Activated CD4-positive, alpha-beta T cell treated with anti-CD3 and anti-CD28 coated beads, Interleukin-2, amount 10 ng/mL, durations not matched to agents 24 days and 14 days (primary cell): ENCODE data around the gene IGSF8. TPM values are rescaled to one million over a fixed set of nuclear protein-coding genes. Genes with fewer than 3 reads are reported as not detected.

ENCODE experiments used
- DNase-seq: peaks from one replicate; pipeline ENCODE4 v3.0.0; 2022
- H3K27ac Mint-ChIP-seq: one replicate; pipeline ENCODE4 v1.8.0; 2022; ENCODE audit warnings: mild to moderate bottlenecking, mixed read lengths
- H3K27me3 Mint-ChIP-seq: one replicate; pipeline ENCODE4 v1.8.0; 2022; ENCODE audit warnings: mixed read lengths
- H3K36me3 Mint-ChIP-seq: one replicate; pipeline ENCODE4 v1.8.0; 2022; ENCODE audit warnings: low read depth, mild to moderate bottlenecking, mixed read lengths
- H3K4me1 Mint-ChIP-seq: one replicate; pipeline ENCODE4 v1.8.0; 2021; ENCODE audit warnings: mixed read lengths
- H3K4me3 Mint-ChIP-seq: one replicate; pipeline ENCODE4 v1.8.0; 2022; ENCODE audit warnings: mild to moderate bottlenecking, moderate library complexity, mixed read lengths
- H3K9me3 Mint-ChIP-seq: one replicate; pipeline ENCODE4 v1.8.0; 2021; ENCODE audit warnings: mixed read lengths
- intact Hi-C: fragments of 100-400 bp; cut with micrococcal nuclease; formaldehyde crosslinking; loops from one replicate; pipeline ENCODE4 v1.15.1; 2023
- total RNA-seq: library from RNA; stranded (reverse); gene quantifications from 2 replicates; pipeline ENCODE4 v1.2.3, GENCODE V29; 2022

Gene IGSF8
- total RNA-seq: 25.3 and 26.7 TPM in 2 replicates

GRCh38 chr1:160097911-160098851 is at the start of gene IGSF8:
Gene IGSF8, minus strand, starts transcription at chr1:160098619. Its CDS starts 147 bp downstream, at chr1:160098472.
- Mint-ChIP-seq H3K9me3 (no peaks in the 10 kb centered on the region), H3K27ac (peak within 1 kb of the TSS; percentile 79), H3K27me3 (no peaks in the 10 kb centered on the region), H3K4me1 (peaks cover 37% of the 10 kb centered on the region), H3K4me3 (peak within 1 kb of the TSS; percentile 89), H3K36me3 (peaks cover 2% of the 10 kb centered on the region)
- DNase-seq: peak; percentile 96
- intact Hi-C loops: loop anchor here (1.0 to 2.0 kb wide), 4 partner anchors 67 to 187 kb away; partner anchors contain the start of genes PEA15, PEX19 and PIGM

- no peaks in the 10 kb centered on the region for H3K9me3 Mint-ChIP-seq
- no peak overlapping the region for H3K4me3 Mint-ChIP-seq
- no peak for DNase-seq
- H3K4me1 Mint-ChIP-seq: no peaks in the 10 kb centered on the region
- H3K36me3 Mint-ChIP-seq: no peaks in the 10 kb centered on the region
- no peak overlapping the region for H3K27ac Mint-ChIP-seq
- peaks cover 27% of the 10 kb centered on the region for H3K27me3 Mint-ChIP-seq
- intact Hi-C loops: no loop called here
Observed at GRCh38 chr1:160148121-160148520, 49.7 kb upstream of the IGSF8 start.

- H3K27me3 Mint-ChIP-seq: peaks cover 23% of the 10 kb centered on the region
- H3K4me1 Mint-ChIP-seq: no peaks in the 10 kb centered on the region
- no peak overlapping the region for H3K4me3 Mint-ChIP-seq
Observed at GRCh38 chr1:160146107-160146506, 47.7 kb upstream of the IGSF8 start.

GRCh38 chr1:160144921-160145320 is 46.5 kb upstream of the IGSF8 start:
- no peak for DNase-seq
- no peaks in the 10 kb centered on the region for H3K36me3 Mint-ChIP-seq
- intact Hi-C loops: no loop called here
- H3K27ac Mint-ChIP-seq: no peak overlapping the region
- no peak overlapping the region for H3K4me3 Mint-ChIP-seq
- H3K27me3 Mint-ChIP-seq: peaks cover 23% of the 10 kb centered on the region
- H3K9me3 Mint-ChIP-seq: no peaks in the 10 kb centered on the region
- H3K4me1 Mint-ChIP-seq: no peaks in the 10 kb centered on the region

More at GRCh38 chr1:160146107-160146506, 47.7 kb upstream of the IGSF8 start:
- no peak overlapping the region for H3K27ac Mint-ChIP-seq
- no peaks in the 10 kb centered on the region for H3K36me3 Mint-ChIP-seq
- no peak for DNase-seq
- no peaks in the 10 kb centered on the region for H3K9me3 Mint-ChIP-seq
- intact Hi-C loops: no loop called here

- intact Hi-C loops: no loop called here
- no peak for DNase-seq
- Mint-ChIP-seq H3K36me3 (no peaks in the 10 kb centered on the region), H3K27me3 (peaks cover 17% of the 10 kb centered on the region), H3K27ac (no peak overlapping the region), H3K4me1 (no peaks in the 10 kb centered on the region), H3K9me3 (no peaks in the 10 kb centered on the region), H3K4me3 (no peak overlapping the region)
Observed at GRCh38 chr1:160143695-160144094, 45.3 kb upstream of the IGSF8 start.

GRCh38 chr1:160139840-160140239 is 41.4 kb upstream of the IGSF8 start:
- DNase-seq: no peak
- intact Hi-C loops: no loop called here
- Mint-ChIP-seq H3K36me3 (no peaks in the 10 kb centered on the region), H3K4me1 (no peaks in the 10 kb centered on the region), H3K9me3 (no peaks in the 10 kb centered on the region), H3K4me3 (no peak overlapping the region), H3K27me3 (peaks cover 8% of the 10 kb centered on the region), H3K27ac (no peak overlapping the region)

- Mint-ChIP-seq H3K36me3 (no peaks in the 10 kb centered on the region), H3K9me3 (no peaks in the 10 kb centered on the region), H3K4me3 (no peak overlapping the region), H3K4me1 (no peaks in the 10 kb centered on the region), H3K27ac (no peak overlapping the region), H3K27me3 (peaks cover 7% of the 10 kb centered on the region)
- DNase-seq: no peak
- intact Hi-C loops: no loop called here
Observed at GRCh38 chr1:160137216-160137862, 38.9 kb upstream of the IGSF8 start.

- no peak for DNase-seq
- H3K4me3 Mint-ChIP-seq: no peak overlapping the region
- no peak overlapping the region for H3K27ac Mint-ChIP-seq
- H3K9me3 Mint-ChIP-seq: no peaks in the 10 kb centered on the region
- no peaks in the 10 kb centered on the region for H3K4me1 Mint-ChIP-seq
- intact Hi-C loops: no loop called here
- H3K27me3 Mint-ChIP-seq: peaks cover 12% of the 10 kb centered on the region
- H3K36me3 Mint-ChIP-seq: no peaks in the 10 kb centered on the region
Observed at GRCh38 chr1:160136926-160137200, 38.4 kb upstream of the IGSF8 start.

- Mint-ChIP-seq H3K27me3 (peaks cover 13% of the 10 kb centered on the region), H3K27ac (no peak overlapping the region), H3K4me3 (no peak overlapping the region), H3K9me3 (no peaks in the 10 kb centered on the region), H3K36me3 (no peaks in the 10 kb centered on the region), H3K4me1 (no peaks in the 10 kb centered on the region)
- DNase-seq: no peak
- intact Hi-C loops: no loop called here
Observed at GRCh38 chr1:160136121-160136925, 37.9 kb upstream of the IGSF8 start.

GRCh38 chr1:160134791-160135572 is 36.6 kb upstream of the IGSF8 start:
- no peak overlapping the region for H3K27ac Mint-ChIP-seq
- no peaks in the 10 kb centered on the region for H3K36me3 Mint-ChIP-seq

GRCh38 chr1:160133990-160134770 is 35.8 kb upstream of the IGSF8 start:
- H3K27ac Mint-ChIP-seq: no peak overlapping the region
- peaks cover 19% of the 10 kb centered on the region for H3K27me3 Mint-ChIP-seq
- no peak for DNase-seq
- H3K36me3 Mint-ChIP-seq: no peaks in the 10 kb centered on the region
- intact Hi-C loops: no loop called here
- H3K9me3 Mint-ChIP-seq: no peaks in the 10 kb centered on the region
- H3K4me3 Mint-ChIP-seq: no peak overlapping the region
- H3K4me1 Mint-ChIP-seq: no peaks in the 10 kb centered on the region

More at GRCh38 chr1:160134791-160135572, 36.6 kb upstream of the IGSF8 start:
- Mint-ChIP-seq H3K4me3 (no peak overlapping the region), H3K9me3 (no peaks in the 10 kb centered on the region), H3K4me1 (no peaks in the 10 kb centered on the region), H3K27me3 (peaks cover 17% of the 10 kb centered on the region)
- intact Hi-C loops: no loop called here
- no peak for DNase-seq

- Mint-ChIP-seq H3K36me3 (no peaks in the 10 kb centered on the region), H3K9me3 (no peaks in the 10 kb centered on the region), H3K27ac (no peak overlapping the region), H3K4me1 (no peaks in the 10 kb centered on the region), H3K4me3 (no peak overlapping the region), H3K27me3 (peaks cover 19% of the 10 kb centered on the region)
- intact Hi-C loops: no loop called here
- no peak for DNase-seq
Observed at GRCh38 chr1:160131803-160132565, 33.6 kb upstream of the IGSF8 start.
